ENCODE data around the gene RAB11FIP2.

Gene RAB11FIP2

DNA sequence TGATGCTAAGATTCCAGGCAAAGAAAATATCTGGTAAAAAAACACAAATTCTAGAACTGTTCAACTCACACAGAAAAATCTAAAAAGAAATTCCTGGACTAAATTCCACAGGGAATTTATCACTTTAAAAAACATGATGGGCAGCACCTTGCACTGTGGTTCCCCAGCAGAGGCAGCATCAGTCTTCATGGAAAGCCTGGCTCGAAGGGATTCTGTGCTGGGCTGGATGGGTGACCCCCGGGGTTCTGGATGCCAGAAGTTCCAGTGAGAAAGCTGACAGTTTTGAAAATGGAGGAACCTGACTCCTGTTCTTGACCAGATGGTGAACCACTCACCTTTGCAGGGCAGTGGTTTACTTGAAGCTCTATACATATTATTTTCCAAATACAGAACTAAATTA is 52.0 kb downstream of the RAB11FIP2 start:
- Histone ChIP-seq H3K4me1 (ENCODE audit: insufficient read depth, low read length, severe bottlenecking) (no peaks in the 10 kb centered on the region), H3K9ac (ENCODE audit: low read length) (no peak overlapping the region), H3K4me2 (ENCODE audit: low read length) (no peak overlapping the region), H3K27ac (ENCODE audit: low read depth, low read length, poor library complexity, severe bottlenecking) (no peak overlapping the region), H3K9me3 (ENCODE audit: low read length) (no peaks in the 10 kb centered on the region), H3K27me3 (ENCODE audit: insufficient read depth, low read length) (no peaks in the 10 kb centered on the region), H3K36me3 (ENCODE audit: insufficient read depth, low read length) (no peaks in the 10 kb centered on the region; the same call in 1 of the 2 replicates), H4K20me1 (ENCODE audit: insufficient read depth, low read length) (no peaks in the 10 kb centered on the region), H3F3A (ENCODE audit: insufficient read depth, low read length) (no peaks in the 10 kb centered on the region), H2AFZ (ENCODE audit: low read length) (no peak overlapping the region), H3K9me2 (ENCODE audit: low read depth, low read length) (no peaks in the 10 kb centered on the region), H3K4me3 (ENCODE audit: low read depth, low read length, poor library complexity, severe bottlenecking) (no peak overlapping the region), H3K79me2 (ENCODE audit: insufficient read depth, low read length) (no peaks in the 10 kb centered on the region)
- no peak for TF ChIP-seq EZH2 (IDR thresholded peaks at IDR 0.05; ENCODE audit: borderline replicate concordance, low read length)
- no peak for TF ChIP-seq CTCF (IDR thresholded peaks at IDR 0.05; ENCODE audit: low read length)

DNA sequence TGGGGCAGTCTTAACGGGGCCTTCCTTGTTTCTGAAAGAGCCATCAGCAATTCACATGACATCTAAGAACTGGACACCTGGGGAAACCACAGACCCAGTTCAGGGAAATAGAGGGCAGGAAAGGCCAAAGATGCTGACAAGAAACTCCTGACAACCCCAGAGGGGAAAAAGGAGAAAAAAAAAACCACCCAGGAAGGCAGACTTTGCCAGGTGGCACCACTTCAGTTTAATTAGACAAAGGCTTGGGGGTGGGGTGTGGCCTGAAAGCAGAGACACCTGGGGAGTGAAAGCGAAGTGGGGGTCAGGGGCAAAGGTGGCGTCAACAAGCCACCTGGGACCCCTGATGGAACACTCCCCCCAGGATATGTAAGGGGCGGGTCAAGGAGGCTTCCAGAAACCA is 53.6 kb downstream of the RAB11FIP2 start:
- Histone ChIP-seq H3K4me1 (ENCODE audit: insufficient read depth, low read length, severe bottlenecking) (no peaks in the 10 kb centered on the region), H3K27ac (ENCODE audit: low read depth, low read length, poor library complexity, severe bottlenecking) (no peak overlapping the region), H2AFZ (ENCODE audit: low read length) (no peak overlapping the region)

GRCh38 chr10:117991701-117992100 is 55.0 kb downstream of the RAB11FIP2 start:
- no peak overlapping the region for H2AFZ ChIP-seq (ENCODE audit: low read length)
- H4K20me1 ChIP-seq (ENCODE audit: insufficient read depth, low read length) = no peaks in the 10 kb centered on the region
- H3K27ac ChIP-seq (ENCODE audit: low read depth, low read length, poor library complexity, severe bottlenecking) = no peak overlapping the region
- H3K9me3 ChIP-seq (ENCODE audit: low read length) = no peaks in the 10 kb centered on the region
- no peaks in the 10 kb centered on the region for H3F3A ChIP-seq (ENCODE audit: insufficient read depth, low read length)
- H3K36me3 ChIP-seq (ENCODE audit: insufficient read depth, low read length) = no peaks in the 10 kb centered on the region; the same call in 1 of the 2 replicates
- no peaks in the 10 kb centered on the region for H3K4me1 ChIP-seq (ENCODE audit: insufficient read depth, low read length, severe bottlenecking)
- H3K27me3 ChIP-seq (ENCODE audit: insufficient read depth, low read length) = no peaks in the 10 kb centered on the region
- H3K4me2 ChIP-seq (ENCODE audit: low read length) = no peak overlapping the region
- H3K9me2 ChIP-seq (ENCODE audit: low read depth, low read length) = no peaks in the 10 kb centered on the region
- TF ChIP-seq EZH2 (IDR thresholded peaks at IDR 0.05; ENCODE audit: borderline replicate concordance, low read length) = no peak
- no peak for TF ChIP-seq CTCF (IDR thresholded peaks at IDR 0.05; ENCODE audit: low read length)
- no peaks in the 10 kb centered on the region for H3K79me2 ChIP-seq (ENCODE audit: insufficient read depth, low read length)
- no peak overlapping the region for H3K4me3 ChIP-seq (ENCODE audit: low read depth, low read length, poor library complexity, severe bottlenecking)
- no peak overlapping the region for H3K9ac ChIP-seq (ENCODE audit: low read length)

More for the DNA sequence above, 53.6 kb downstream of the RAB11FIP2 start:
- Histone ChIP-seq H3K9ac (ENCODE audit: low read length) (no peak overlapping the region), H3K27me3 (ENCODE audit: insufficient read depth, low read length) (no peaks in the 10 kb centered on the region), H3K9me3 (ENCODE audit: low read length) (no peaks in the 10 kb centered on the region), H3K36me3 (ENCODE audit: insufficient read depth, low read length) (no peaks in the 10 kb centered on the region; the same call in 1 of the 2 replicates), H3K4me3 (ENCODE audit: low read depth, low read length, poor library complexity, severe bottlenecking) (no peak overlapping the region), H4K20me1 (ENCODE audit: insufficient read depth, low read length) (no peaks in the 10 kb centered on the region), H3K4me2 (ENCODE audit: low read length) (no peak overlapping the region), H3F3A (ENCODE audit: insufficient read depth, low read length) (no peaks in the 10 kb centered on the region), H3K79me2 (ENCODE audit: insufficient read depth, low read length) (no peaks in the 10 kb centered on the region), H3K9me2 (ENCODE audit: low read depth, low read length) (no peaks in the 10 kb centered on the region)
- no peak for TF ChIP-seq EZH2 (IDR thresholded peaks at IDR 0.05; ENCODE audit: borderline replicate concordance, low read length)
- TF ChIP-seq CTCF (IDR thresholded peaks at IDR 0.05; ENCODE audit: low read length) = no peak

All from OCI-LY1 (cell line).